Left lung (tissue), 10 donors: ENCODE measurements around the gene SUGP2. TPM values are rescaled to one million over a fixed set of nuclear protein-coding genes. Genes with fewer than 3 reads are reported as not detected.
A peak's percentile ranks its signal among the peaks of the same experiment; 100 is the strongest.

Experiments used
- ATAC-seq: fragments of 200-7000 bp; cut with Tn5 transposase; one replicate; pipeline ENCODE4 v1.9.1; 2020; ENCODE audit warnings: moderate library complexity
- DNase-seq, 4 donors: peaks; one replicate each; pipeline ENCODE4 v3.0.0-alpha.2; 2013 to 2020
- H3K27ac ChIP-seq, 2 donors: fragments of 200-600 bp; sonication (generic) in 1 of 2; one replicate each; pipeline versions ENCODE4 v1.5.0 to v1.8.0; 2020 to 2021
- H3K27me3 ChIP-seq, 2 donors: fragments of 200-600 bp; sonication (generic) in 1 of 2; one replicate each; pipeline versions ENCODE4 v1.5.0 to v1.8.0; 2020 to 2021
- H3K36me3 ChIP-seq, 2 donors: fragments of 200-600 bp; sonication (generic) in 1 of 2; one replicate each; pipeline versions ENCODE4 v1.5.0 to v1.8.0; 2020 to 2021
- H3K4me1 ChIP-seq, 2 donors: fragments of 200-600 bp; one replicate each; pipeline ENCODE4 v1.8.0; 2021
- H3K4me3 ChIP-seq, 2 donors: fragments of 200-600 bp; sonication (generic) in 1 of 2; one replicate each; pipeline versions ENCODE4 v1.5.0 to v1.8.0; 2020 to 2021; ENCODE audit warnings: mild to moderate bottlenecking in 1 of 2
- H3K9me3 ChIP-seq, 2 donors: fragments of 200-600 bp; sonication (generic) in 1 of 2; one replicate each; pipeline versions ENCODE4 v1.5.0 to v1.8.0; 2020 to 2021
- CTCF ChIP-seq, 2 donors: fragments of 200-600 bp; sonication (generic) in 1 of 2; IDR thresholded peaks; one replicate each; pipeline versions ENCODE4 v1.5.0 to v1.8.0; 2021; ENCODE audit warnings: antibody characterized with exemption in 2 of 2
- intact Hi-C, 2 donors: fragments of 100-400 bp; cut with DNase I; formaldehyde crosslinking; loops; one replicate each; pipeline versions ENCODE4 v1.11.2 to v1.14.2; 2022
- polyA plus RNA-seq, 6 donors: library from polyadenylated mRNA; unstranded; fragments of 120-200 nt; gene quantifications; one replicate each; pipeline ENCODE4 v1.2.1, GENCODE V29; 2013; ENCODE audit not compliant: insufficient read length in 6 of 6
- total RNA-seq, 2 donors: library from RNA; stranded (reverse); fragmentation: NEBNext Ultra II Directional; extraction: Animal tissue kit (Norgen Biotek cat#: 25700); gene quantifications; one replicate each; pipeline ENCODE4 v1.2.1, GENCODE V29; 2021
- donor health status: DM: no; HTN: yes; CAD: no.
- donor health status: DM: no; HTN: no; CAD: no.

Gene SUGP2
- total and polyA plus RNA-seq, 8 donors: 64.2 to 139 (median 103) TPM

DNA sequence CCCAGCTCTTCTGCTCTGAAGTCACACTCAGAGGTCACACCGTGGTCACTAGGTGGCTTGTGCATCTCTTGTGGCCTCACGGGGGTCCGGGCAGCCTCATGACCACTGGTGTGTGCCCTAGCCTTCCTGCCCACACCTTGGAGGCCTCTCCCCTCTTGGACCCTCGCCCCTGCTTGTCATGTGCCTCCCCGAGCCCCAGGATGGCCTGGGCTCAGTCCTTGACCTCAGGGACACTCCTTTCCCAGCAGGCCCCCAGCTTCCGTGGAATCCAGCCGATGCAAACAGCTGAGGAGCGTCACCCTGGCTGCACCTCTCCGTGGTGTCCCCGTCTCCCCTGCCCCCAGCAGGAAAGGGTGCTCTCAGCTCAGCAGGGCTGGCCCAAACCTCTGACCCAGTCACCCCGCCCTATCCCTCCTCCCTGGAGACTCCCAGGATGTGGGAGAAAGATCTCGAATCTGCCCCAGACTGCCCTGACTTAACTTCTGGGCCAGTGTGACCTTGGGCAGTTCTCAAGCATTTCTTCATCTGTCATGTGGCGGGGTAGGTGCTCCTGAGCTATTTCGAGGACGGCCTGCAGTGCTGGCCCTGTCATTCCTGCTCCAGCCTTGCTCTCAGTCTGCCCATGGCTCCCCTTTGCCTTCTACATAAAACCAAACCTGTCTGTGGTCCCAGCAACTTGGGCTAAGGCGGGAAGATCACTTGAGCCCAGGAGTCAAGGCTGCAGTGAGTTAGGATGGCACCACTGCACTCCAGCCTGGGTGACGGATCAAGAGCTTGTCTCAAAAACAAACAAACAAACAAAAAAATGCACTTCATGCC is 25.9 kb upstream of the SUGP2 start:
- Histone ChIP-seq H3K36me3 (peaks cover 0 to 55% of the 10 kb centered on the region in 2 donors), H3K9me3 (no peaks in the 10 kb centered on the region), H3K27ac (no peak overlapping the region), H3K27me3 (no peaks in the 10 kb centered on the region), H3K4me1 (peaks cover 0 to 14% of the 10 kb centered on the region in 2 donors), H3K4me3 (no peak overlapping the region)
- intact Hi-C loops: loop anchor here in 1 of 2 donors (10.0 kb wide), 1 partner anchor 76 kb away; the partner anchor contains the start of gene TMEM161A
- ATAC-seq (no peak), DNase-seq (peak in 1 of 4 donors; percentile 21)
- TF ChIP-seq CTCF (IDR thresholded peaks at IDR 0.05): no peak

DNA sequence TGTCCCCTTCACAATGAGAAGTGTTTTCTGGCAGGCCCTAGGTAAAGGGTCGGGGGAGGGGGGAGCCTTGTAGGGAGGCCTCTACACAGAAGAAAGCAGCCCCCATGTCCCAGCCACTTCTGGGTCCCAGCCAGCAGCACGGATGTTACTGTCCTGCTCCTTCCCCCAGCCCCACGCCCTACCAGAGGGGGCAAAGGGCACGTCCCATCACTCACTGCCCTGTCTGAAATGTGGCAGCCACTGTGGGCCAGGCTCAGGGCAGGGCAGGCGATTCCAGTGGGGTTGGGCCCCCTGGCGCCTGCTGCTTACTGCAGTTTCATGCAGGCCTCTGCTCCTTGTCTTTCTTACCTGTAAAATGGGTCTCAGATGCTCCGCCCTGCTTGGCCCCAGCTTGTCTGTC is 24.4 kb upstream of the SUGP2 start:
- ATAC-seq (no peak), DNase-seq (no peak)
- Histone ChIP-seq H3K27me3 (no peaks in the 10 kb centered on the region), H3K4me3 (no peak overlapping the region), H3K36me3 (peaks cover 0 to 70% of the 10 kb centered on the region in 2 donors), H3K27ac (no peak overlapping the region), H3K9me3 (no peaks in the 10 kb centered on the region), H3K4me1 (peaks cover 0 to 7% of the 10 kb centered on the region in 2 donors)
- intact Hi-C loops: loop anchor here in 1 of 2 donors (10.0 kb wide), 1 partner anchor 77 kb away; the partner anchor contains the start of gene TMEM161A
- no peak for TF ChIP-seq CTCF (IDR thresholded peaks at IDR 0.05)

- ATAC-seq: no peak
- Histone ChIP-seq H3K27me3 (no peaks in the 10 kb centered on the region), H3K27ac (no peak overlapping the region), H3K9me3 (no peaks in the 10 kb centered on the region), H3K4me3 (no peak overlapping the region), H3K36me3 (peaks cover 0 to 74% of the 10 kb centered on the region in 2 donors), H3K4me1 (peaks cover 0 to 4% of the 10 kb centered on the region in 2 donors)
- no peak for TF ChIP-seq CTCF (IDR thresholded peaks at IDR 0.05)
- DNase-seq: peak in 1 of 4 donors; percentile 65
- intact Hi-C loops: loop anchor here in 1 of 2 donors (10.0 kb wide), 1 partner anchor 77 kb away; the partner anchor contains the start of gene TMEM161A
These were observed 24.0 kb upstream of the SUGP2 start for GRCh38 chr19:19057317-19057716.

GRCh38 chr19:19056636-19057275 is 23.4 kb upstream of the SUGP2 start:
- peaks cover 0 to 79% of the 10 kb centered on the region in 2 donors for H3K36me3 ChIP-seq
- no peak for ATAC-seq
- no peaks in the 10 kb centered on the region for H3K27me3 ChIP-seq
- H3K9me3 ChIP-seq: no peaks in the 10 kb centered on the region
- H3K27ac ChIP-seq: no peak overlapping the region
- H3K4me3 ChIP-seq: no peak overlapping the region
- no peaks in the 10 kb centered on the region for H3K4me1 ChIP-seq
- no peak for TF ChIP-seq CTCF (IDR thresholded peaks at IDR 0.05)
- DNase-seq: peak in 1 of 4 donors; percentile 57
- intact Hi-C loops: loop anchor here in 1 of 2 donors (10.0 kb wide), 1 partner anchor 78 kb away; the partner anchor contains the start of gene TMEM161A

GRCh38 chr19:19055701-19056100 is 22.4 kb upstream of the SUGP2 start:
- Histone ChIP-seq H3K36me3 (peaks cover 0 to 88% of the 10 kb centered on the region in 2 donors), H3K4me3 (no peak overlapping the region), H3K27ac (no peak overlapping the region), H3K4me1 (no peaks in the 10 kb centered on the region), H3K27me3 (no peaks in the 10 kb centered on the region), H3K9me3 (no peaks in the 10 kb centered on the region)
- no peak for ATAC-seq
- intact Hi-C loops: loop anchor here in 1 of 2 donors (10.0 kb wide), 1 partner anchor 79 kb away; the partner anchor contains the start of gene TMEM161A
- DNase-seq: peak in 1 of 4 donors; percentile 64
- no peak for TF ChIP-seq CTCF (IDR thresholded peaks at IDR 0.05)
